Gastroesophageal sphincter (tissue), 3 donors: ENCODE results near the gene FRK.

ENCODE experiments used
- POLR2A ChIP-seq, 2 donors: fragments of 450-650 bp; IDR thresholded peaks; one replicate each; pipeline ENCODE4 v1.6.1; 2017; ENCODE audit warnings: antibody characterized with exemption in 2 of 2, mild to moderate bottlenecking in 2 of 2, moderate library complexity in 1 of 2
- POLR2AphosphoS5 ChIP-seq: sonication (generic); formaldehyde crosslinking; IDR thresholded peaks from one replicate; pipeline ENCODE4 v1.6.1; 2017; ENCODE audit warnings: antibody characterized with exemption
- TF ChIP-seq, protein P1 (sequence below), 4 experiments: fragments of 200-600 bp in 2 of 4; fragments of 450-650 bp in 2 of 4; sonication (generic) in 1 of 4; IDR thresholded peaks; one replicate each; pipeline ENCODE4 v1.5.1; 2017 to 2019; ENCODE audit warnings: antibody characterized with exemption in 4 of 4, mild to moderate bottlenecking in 2 of 4, moderate library complexity in 2 of 4

DNA sequence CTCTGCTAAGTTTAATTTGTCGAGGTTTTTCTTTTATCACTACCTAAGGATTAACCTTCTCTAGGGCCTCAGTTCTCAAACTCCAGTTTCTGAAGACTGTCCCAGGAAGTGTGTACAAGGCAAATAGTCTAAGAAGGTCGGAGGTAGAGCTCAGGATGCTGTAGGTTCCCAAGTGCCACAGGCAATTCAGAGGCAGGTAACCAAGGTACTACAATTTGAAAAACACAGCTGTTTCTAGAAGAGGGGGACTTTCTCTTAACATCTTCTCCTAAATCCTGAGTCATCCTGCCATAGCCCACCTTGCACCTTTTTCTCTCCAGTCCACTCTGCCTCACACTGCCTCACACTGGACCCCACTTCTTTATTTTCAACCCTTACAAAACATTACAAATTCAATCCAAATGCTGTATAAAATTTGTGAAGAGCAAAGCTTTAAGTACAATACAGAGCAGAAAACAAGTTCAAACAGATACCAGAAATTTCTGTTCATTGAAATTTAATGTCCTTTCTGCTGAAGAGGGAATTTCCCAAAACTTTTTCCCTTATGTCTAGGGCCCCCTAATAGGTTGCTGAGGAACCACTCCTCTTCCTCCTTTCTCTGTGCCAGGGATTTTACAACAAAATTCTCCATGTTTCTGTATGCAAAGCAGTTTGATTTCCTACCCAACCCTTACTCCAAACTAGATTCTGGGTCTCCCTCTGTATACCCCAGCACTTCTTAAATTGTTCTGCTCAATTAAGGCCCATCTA, 43.0 kb downstream of the FRK start:
- TF ChIP-seq, protein P1, sequence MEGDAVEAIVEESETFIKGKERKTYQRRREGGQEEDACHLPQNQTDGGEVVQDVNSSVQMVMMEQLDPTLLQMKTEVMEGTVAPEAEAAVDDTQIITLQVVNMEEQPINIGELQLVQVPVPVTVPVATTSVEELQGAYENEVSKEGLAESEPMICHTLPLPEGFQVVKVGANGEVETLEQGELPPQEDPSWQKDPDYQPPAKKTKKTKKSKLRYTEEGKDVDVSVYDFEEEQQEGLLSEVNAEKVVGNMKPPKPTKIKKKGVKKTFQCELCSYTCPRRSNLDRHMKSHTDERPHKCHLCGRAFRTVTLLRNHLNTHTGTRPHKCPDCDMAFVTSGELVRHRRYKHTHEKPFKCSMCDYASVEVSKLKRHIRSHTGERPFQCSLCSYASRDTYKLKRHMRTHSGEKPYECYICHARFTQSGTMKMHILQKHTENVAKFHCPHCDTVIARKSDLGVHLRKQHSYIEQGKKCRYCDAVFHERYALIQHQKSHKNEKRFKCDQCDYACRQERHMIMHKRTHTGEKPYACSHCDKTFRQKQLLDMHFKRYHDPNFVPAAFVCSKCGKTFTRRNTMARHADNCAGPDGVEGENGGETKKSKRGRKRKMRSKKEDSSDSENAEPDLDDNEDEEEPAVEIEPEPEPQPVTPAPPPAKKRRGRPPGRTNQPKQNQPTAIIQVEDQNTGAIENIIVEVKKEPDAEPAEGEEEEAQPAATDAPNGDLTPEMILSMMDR (IDR thresholded peaks at IDR 0.05), result no peak
- no peak for TF ChIP-seq POLR2A (IDR thresholded peaks at IDR 0.05)
- no peak for TF ChIP-seq POLR2AphosphoS5
